ENCODE measurements around the gene TOGARAM2.

- TF ChIP-seq ZNF274 (IDR thresholded peaks at IDR 0.05; ENCODE audit: low read depth, low read length) (no peak), SUZ12 (IDR thresholded peaks at IDR 0.05; ENCODE audit: extremely low read depth, insufficient read depth, insufficient read length) (no peak)
Measured at GRCh38 chr2:28978606-28979005, 2.5 kb upstream of the TOGARAM2 start.
